ENCODE results near the gene FBXO24. TPM values are rescaled to one million over a fixed set of nuclear protein-coding genes. Genes with fewer than 3 reads are reported as not detected.

Gene FBXO24
- total and polyA plus RNA-seq, 9 of the 15 experiments (the other 6 are each of a cell fraction or from before 2014, with no cell fraction given), result 0.17 to 0.95 (median 0.50) TPM

GRCh38 chr7:100604976-100605911 lies 19.1 kb downstream of the FBXO24 start (continued):
- TF ChIP-seq MYC (IDR thresholded peaks at IDR 0.05; ENCODE audit: low read depth, low read length) (0 out of 2 replicates have a peak, but pooled peaks have one; percentile 35), MYC (CRISPR knock-in tag; IDR thresholded peaks at IDR 0.05; ENCODE audit: borderline replicate concordance, low read depth) (peak; percentile 2; the same call in 1 of the 2 replicates), ZBTB33 (CRISPR knock-in tag; IDR thresholded peaks at IDR 0.05) (peak; percentile 76; the same call in 1 of the 2 replicates), SIN3B (IDR thresholded peaks at IDR 0.05; ENCODE audit: low read depth) (no peak), CXXC5 (CRISPR knock-in tag; IDR thresholded peaks at IDR 0.05) (peak; percentile 78), ZC3H4 (CRISPR knock-in tag; IDR thresholded peaks at IDR 0.05; ENCODE audit: borderline replicate concordance) (no peak), CREB1 (IDR thresholded peaks at IDR 0.05) (peak; percentile 45; the same call in 1 of the 2 replicates), CREB1 (CRISPR knock-in tag; IDR thresholded peaks at IDR 0.05) (no peak), MNT (conservative IDR thresholded peaks at IDR 0.05) (peak; percentile 36 to 68; a peak in 2 of 4 replicates), ZBTB7A (IDR thresholded peaks at IDR 0.05; ENCODE audit: borderline replicate concordance, control insufficient read depth, low read depth, low read length) (peak; percentile 2; the same call in 1 of the 2 replicates), ETS1 (conservative IDR thresholded peaks at IDR 0.05; ENCODE audit: control insufficient read depth, low read depth, low read length) (peak; percentile 69), ETV6 (IDR thresholded peaks at IDR 0.05; ENCODE audit: borderline replicate concordance in 1 of 2, low read depth in 2 of 2, low read length in 1 of 2) (no peak), ETV6 (CRISPR knock-in tag; IDR thresholded peaks at IDR 0.05; ENCODE audit: borderline replicate concordance) (no peak), ZC3H8 (IDR thresholded peaks at IDR 0.05) (no peak), CGGBP1 (CRISPR knock-in tag; IDR thresholded peaks at IDR 0.05) (no peak), BRF1 (IDR thresholded peaks at IDR 0.05; ENCODE audit: borderline replicate concordance, extremely low read depth, insufficient read length) (no peak), PCBP2 (IDR thresholded peaks at IDR 0.05; ENCODE audit: low read depth, low read length, poor library complexity, severe bottlenecking) (no peak), NR2C1 (IDR thresholded peaks at IDR 0.05) (0 out of 2 replicates have a peak, but pooled peaks have one; percentile 34), NR2C1 (tag; IDR thresholded peaks at IDR 0.05) (no peak), HCFC1 (IDR thresholded peaks at IDR 0.05; ENCODE audit: low read depth, low read length) (peak; percentile 4; the same call in 1 of the 2 replicates), ZBED1 (IDR thresholded peaks at IDR 0.05) (0 out of 2 replicates have a peak, but pooled peaks have one; percentile 36), E2F5 (CRISPR knock-in tag; IDR thresholded peaks at IDR 0.05) (no peak)
